HepG2 (cell line): Measurements from ENCODE around the gene MRPL51.

Source experiments
- AGO2 ChIP-seq: fragments of 200-400 bp; formaldehyde crosslinking; optimal IDR thresholded peaks from 2 replicates; pipeline ENCODE3; 2017; ENCODE audit warnings: mild to moderate bottlenecking, low read depth, low read length, moderate library complexity
- CREM ChIP-seq, 2 experiments: sonication (generic) in 1 of 2; formaldehyde crosslinking in 1 of 2; IDR thresholded peaks; 2 replicates each; pipeline versions ENCODE4 v1.4.0 to v1.6.1; 2016 to 2020; ENCODE audit warnings: antibody characterized with exemption in 1 of 2, mild to moderate bottlenecking in 1 of 2, missing genetic modification reagents in 1 of 2
- EZH2 ChIP-seq: conservative IDR thresholded peaks from 2 replicates; pipeline ENCODE4 v1.6.1; 2012; ENCODE audit warnings: mild to moderate bottlenecking, low read depth, low read length, moderate library complexity
- ISX ChIP-seq: sonication (generic); formaldehyde crosslinking; conservative IDR thresholded peaks from 2 replicates; pipeline ENCODE4 v1.5.0; 2020; ENCODE audit warnings: missing genetic modification reagents
- KLF6 ChIP-seq: IDR thresholded peaks from 2 replicates; pipeline ENCODE4 v1.8.0; 2016; ENCODE audit warnings: missing biosample characterization, missing genetic modification reagents
- NFRKB ChIP-seq: fragments of 450-650 bp; IDR thresholded peaks from 2 replicates; pipeline ENCODE4 v1.6.1; 2017
- PCBP1 ChIP-seq: fragments of 200-400 bp; formaldehyde crosslinking; IDR thresholded peaks from 2 replicates; pipeline ENCODE4 v1.6.1; 2017; ENCODE audit warnings: mild to moderate bottlenecking, low read depth, low read length, borderline replicate concordance
- RFX5 ChIP-seq: IDR thresholded peaks from 2 replicates; pipeline ENCODE4 v1.6.1; 2011; ENCODE audit warnings: low read depth, low read length, improper control_type of control experiment
- SMC3 ChIP-seq: IDR thresholded peaks from 2 replicates; pipeline ENCODE4 v1.6.1; 2011; ENCODE audit warnings: low read length, improper control_type of control experiment
- ZNF704 ChIP-seq: sonication (generic); formaldehyde crosslinking; IDR thresholded peaks from 2 replicates; pipeline ENCODE4 v1.8.1; 2023; ENCODE audit warnings: mild to moderate bottlenecking, inconsistent platforms, moderate library complexity, missing genetic modification reagents, borderline replicate concordance

DNA sequence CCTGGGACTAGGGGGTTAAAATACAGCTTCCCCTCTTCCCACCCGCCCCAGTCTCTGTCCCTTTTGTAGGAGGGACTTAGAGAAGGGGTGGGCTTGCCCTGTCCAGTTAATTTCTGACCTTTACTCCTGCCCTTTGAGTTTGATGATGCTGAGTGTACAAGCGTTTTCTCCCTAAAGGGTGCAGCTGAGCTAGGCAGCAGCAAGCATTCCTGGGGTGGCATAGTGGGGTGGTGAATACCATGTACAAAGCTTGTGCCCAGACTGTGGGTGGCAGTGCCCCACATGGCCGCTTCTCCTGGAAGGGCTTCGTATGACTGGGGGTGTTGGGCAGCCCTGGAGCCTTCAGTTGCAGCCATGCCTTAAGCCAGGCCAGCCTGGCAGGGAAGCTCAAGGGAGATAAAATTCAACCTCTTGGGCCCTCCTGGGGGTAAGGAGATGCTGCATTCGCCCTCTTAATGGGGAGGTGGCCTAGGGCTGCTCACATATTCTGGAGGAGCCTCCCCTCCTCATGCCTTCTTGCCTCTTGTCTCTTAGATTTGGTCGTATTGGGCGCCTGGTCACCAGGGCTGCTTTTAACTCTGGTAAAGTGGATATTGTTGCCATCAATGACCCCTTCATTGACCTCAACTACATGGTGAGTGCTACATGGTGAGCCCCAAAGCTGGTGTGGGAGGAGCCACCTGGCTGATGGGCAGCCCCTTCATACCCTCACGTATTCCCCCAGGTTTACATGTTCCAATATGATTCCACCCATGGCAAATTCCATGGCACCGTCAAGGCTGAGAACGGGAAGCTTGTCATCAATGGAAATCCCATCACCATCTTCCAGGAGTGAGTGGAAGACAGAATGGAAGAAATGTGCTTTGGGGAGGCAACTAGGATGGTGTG is 43.1 kb upstream of the MRPL51 start:
- TF ChIP-seq SMC3 (no peak), CREM (IDR thresholded peaks at IDR 0.05) (no peak), CREM (CRISPR knock-in tag; IDR thresholded peaks at IDR 0.05) (no peak), AGO2 (no peak), EZH2 (no peak), PCBP1 (no peak), KLF6 (CRISPR knock-in tag) (no peak), ISX (CRISPR knock-in tag) (no peak), NFRKB (no peak), ZNF704 (no peak), RFX5 (no peak)
